Measurements from ENCODE around the gene ZNF532.
"Not testable (repeated sequence)": the region's sequence is repeated elsewhere in the genome, so short reads cannot be mapped to it uniquely, and the experiment has no call there.

The ZNF532 gene

DNA sequence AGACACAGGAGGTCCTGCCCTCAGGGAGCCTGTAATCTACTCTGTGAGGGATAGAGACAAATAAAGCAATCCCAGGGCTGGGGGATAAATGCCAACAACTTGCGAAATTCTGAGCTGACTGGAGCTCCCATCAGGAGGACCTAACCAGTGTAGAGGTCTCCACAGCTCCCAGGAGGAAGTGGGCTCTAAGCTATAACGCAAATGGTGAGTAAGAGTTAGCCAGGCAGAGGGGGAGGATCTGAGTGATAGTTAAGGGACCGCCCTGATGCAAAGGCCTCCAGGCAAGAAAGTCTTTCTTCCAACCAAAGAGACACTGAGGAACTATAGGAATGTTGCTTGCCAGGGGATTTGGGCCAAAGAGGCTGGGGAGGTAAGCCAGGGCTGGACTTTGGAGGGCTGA lies 16.0 kb upstream of the ZNF532 start:
- no peak for DNase-seq (ENCODE audit: low read depth)
- no peak overlapping the region for H3K4me3 ChIP-seq (ENCODE audit: low read depth, low read length)
- TF ChIP-seq CTCF (IDR thresholded peaks at IDR 0.05; ENCODE audit: control insufficient read depth, extremely low read depth, insufficient read depth) = no peak

GRCh38 chr18:58850786-58851469 lies 13.7 kb upstream of the ZNF532 start:
- TF ChIP-seq CTCF (IDR thresholded peaks at IDR 0.05; ENCODE audit: control insufficient read depth, extremely low read depth, insufficient read depth) = no peak
- DNase-seq (ENCODE audit: low read depth) = no peak
- H3K4me3 ChIP-seq (ENCODE audit: low read depth, low read length) = no peak overlapping the region

DNA sequence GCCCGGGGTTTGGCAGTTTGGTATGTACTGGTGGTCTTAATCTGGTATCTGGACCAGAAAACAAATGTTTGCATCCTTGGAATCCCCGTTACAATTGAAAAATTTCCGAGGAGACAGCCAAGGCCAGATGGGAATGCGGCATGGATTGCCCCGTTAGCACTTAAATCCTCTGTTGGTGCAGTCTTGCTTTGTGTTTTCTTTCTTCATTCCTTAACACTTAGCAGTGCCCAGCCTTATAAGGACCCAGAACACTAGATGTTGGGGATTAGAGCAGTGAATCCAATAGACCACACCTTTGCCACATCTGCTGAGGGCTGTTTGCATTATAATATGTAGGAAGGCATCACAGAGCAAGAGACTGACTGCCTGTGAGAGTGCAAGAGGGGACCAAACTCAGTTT lies 12.8 kb upstream of the ZNF532 start:
- no peak overlapping the region for H3K4me3 ChIP-seq (ENCODE audit: low read depth, low read length)
- DNase-seq (ENCODE audit: low read depth) = no peak

GRCh38 chr18:58852629-58853028 lies 12.0 kb upstream of the ZNF532 start:
- H3K4me3 ChIP-seq (ENCODE audit: low read depth, low read length) = no peak overlapping the region
- no peak for DNase-seq (ENCODE audit: low read depth)
- TF ChIP-seq CTCF (IDR thresholded peaks at IDR 0.05; ENCODE audit: control insufficient read depth, extremely low read depth, insufficient read depth) = no peak

More for the DNA sequence above, 12.8 kb upstream of the ZNF532 start:
- TF ChIP-seq CTCF (IDR thresholded peaks at IDR 0.05; ENCODE audit: control insufficient read depth, extremely low read depth, insufficient read depth) = no peak

DNA sequence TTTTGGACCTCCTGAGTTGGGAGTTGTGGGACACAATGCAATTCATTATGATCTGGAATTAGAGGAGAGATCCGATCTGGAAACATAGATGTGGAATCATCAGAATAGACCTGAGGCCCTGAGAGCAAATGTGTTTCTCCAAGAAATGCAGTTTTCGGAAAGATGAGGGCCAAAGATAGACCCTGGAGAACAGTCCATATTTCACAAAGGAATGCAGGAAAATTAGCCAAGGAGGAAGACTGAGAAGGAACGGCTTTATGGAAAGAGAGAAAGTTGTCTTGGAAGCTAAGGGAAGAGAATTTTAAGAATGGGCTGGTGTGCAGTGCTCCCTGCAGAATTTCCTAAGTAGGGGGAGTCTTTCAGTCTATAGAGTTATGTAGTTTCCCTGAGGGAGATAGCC lies 11.1 kb upstream of the ZNF532 start:
- H3K4me3 ChIP-seq (ENCODE audit: low read depth, low read length) = no peak overlapping the region
- DNase-seq (ENCODE audit: low read depth) = no peak
- TF ChIP-seq CTCF (IDR thresholded peaks at IDR 0.05; ENCODE audit: control insufficient read depth, extremely low read depth, insufficient read depth) = no peak

GRCh38 chr18:58855521-58855920 lies 9.2 kb upstream of the ZNF532 start:
- not testable (repeated sequence) for DNase-seq (ENCODE audit: low read depth); H3K4me3 ChIP-seq (ENCODE audit: low read depth, low read length)

GRCh38 chr18:58856881-58857280 lies 7.8 kb upstream of the ZNF532 start:
- H3K4me3 ChIP-seq (ENCODE audit: low read depth, low read length) = no peak overlapping the region
- TF ChIP-seq CTCF (IDR thresholded peaks at IDR 0.05; ENCODE audit: control insufficient read depth, extremely low read depth, insufficient read depth) = no peak
- no peak for DNase-seq (ENCODE audit: low read depth)
